ENCODE results near the gene PER1.

- TF ChIP-seq CTCF (IDR thresholded peaks at IDR 0.05) (no peak), POLR2A (IDR thresholded peaks at IDR 0.05) (no peak)
Measured at GRCh38 chr17:8123695-8124349, 28.4 kb downstream of the PER1 start, which contains the start of gene HES7.

All from lower leg skin (tissue), 3 donors.